SU-DHL-6 (cell line): Measurements from ENCODE around the gene ELL2.

Source experiments
- H2AFZ ChIP-seq: fragments of 200-600 bp; sonication (generic); 2 replicates; pipeline ENCODE4 v1.6.1; 2014; ENCODE audit warnings: low read depth, mild to moderate bottlenecking, moderate library complexity, mixed read lengths, antibody characterized with exemption, low read length; ENCODE audit not compliant: severe bottlenecking
- H3F3A ChIP-seq: fragments of 200-600 bp; shearing (Covaris generic); 2 replicates; pipeline ENCODE4 v1.6.0; 2016; ENCODE audit warnings: antibody characterized with exemption, mild to moderate bottlenecking; ENCODE audit not compliant: insufficient read depth
- H3K27ac ChIP-seq: fragments of 200-600 bp; sonication (generic); 2 replicates; pipeline ENCODE4 v1.5.1; 2016; ENCODE audit warnings: low read depth, mild to moderate bottlenecking, low read length, moderate library complexity, mixed read lengths
- H3K27me3 ChIP-seq: fragments of 200-600 bp; sonication (generic), shearing (Covaris generic); 2 replicates; pipeline ENCODE4 v1.6.0; 2014; ENCODE audit warnings: mild to moderate bottlenecking, low read length
- H3K36me3 ChIP-seq: fragments of 200-600 bp; sonication (generic); 2 replicates; pipeline ENCODE4 v1.6.1; 2014; ENCODE audit warnings: mild to moderate bottlenecking, low read length, mixed read lengths
- H3K4me2 ChIP-seq: fragments of 300-600, 200-600 bp; shearing (Covaris generic), sonication (generic); 2 replicates; pipeline ENCODE4 v1.6.0; 2014; ENCODE audit warnings: low read length, low read depth, mild to moderate bottlenecking; ENCODE audit not compliant: poor library complexity, severe bottlenecking
- H3K4me3 ChIP-seq: fragments of 200-600 bp; sonication (generic); 2 replicates; pipeline ENCODE4 v1.5.1; 2014; ENCODE audit warnings: antibody characterized with exemption, low read length, mild to moderate bottlenecking, mixed read lengths; ENCODE audit not compliant: insufficient read depth, poor library complexity, severe bottlenecking
- H3K79me2 ChIP-seq: fragments of 200-600 bp; sonication (generic); 2 replicates; pipeline ENCODE4 v1.6.1; 2014; ENCODE audit warnings: mild to moderate bottlenecking, low read length, moderate library complexity; ENCODE audit not compliant: insufficient read depth
- H3K9ac ChIP-seq: fragments of 200-600 bp; sonication (generic); 2 replicates; pipeline ENCODE4 v1.7.0; 2014; ENCODE audit warnings: mild to moderate bottlenecking, low read length
- H3K9me2 ChIP-seq: fragments of 200-600 bp; sonication (generic); replicated peaks from 2 replicates; pipeline ENCODE4 v1.6.1; 2014; ENCODE audit warnings: low read length; ENCODE audit not compliant: insufficient read depth
- H3K9me3 ChIP-seq: fragments of 200-600 bp; sonication (generic); 2 replicates; pipeline ENCODE4 v1.6.1; 2014; ENCODE audit warnings: low read length, mixed read lengths; ENCODE audit not compliant: insufficient read depth
- H4K20me1 ChIP-seq: fragments of 200-600 bp; sonication (generic); 2 replicates; pipeline ENCODE4 v1.6.1; 2014; ENCODE audit warnings: low read depth, mild to moderate bottlenecking, antibody characterized with exemption, low read length, moderate library complexity, mixed read lengths
- EZH2phosphoT487 ChIP-seq: fragments of 200-600 bp; sonication (generic), shearing (Covaris generic); conservative IDR thresholded peaks from 2 replicates; pipeline ENCODE4 v1.6.1; 2018; ENCODE audit warnings: mild to moderate bottlenecking, antibody characterized with exemption, low read length, moderate library complexity, mixed read lengths
- TF ChIP-seq, protein P1 (sequence below): fragments of 200-600 bp; sonication (generic); IDR thresholded peaks from one replicate; pipeline ENCODE4 v1.5.1; 2017; ENCODE audit warnings: antibody characterized with exemption, mild to moderate bottlenecking, low read length, moderate library complexity; ENCODE audit not compliant: insufficient read depth, poor library complexity, severe bottlenecking

The ELL2 gene

DNA sequence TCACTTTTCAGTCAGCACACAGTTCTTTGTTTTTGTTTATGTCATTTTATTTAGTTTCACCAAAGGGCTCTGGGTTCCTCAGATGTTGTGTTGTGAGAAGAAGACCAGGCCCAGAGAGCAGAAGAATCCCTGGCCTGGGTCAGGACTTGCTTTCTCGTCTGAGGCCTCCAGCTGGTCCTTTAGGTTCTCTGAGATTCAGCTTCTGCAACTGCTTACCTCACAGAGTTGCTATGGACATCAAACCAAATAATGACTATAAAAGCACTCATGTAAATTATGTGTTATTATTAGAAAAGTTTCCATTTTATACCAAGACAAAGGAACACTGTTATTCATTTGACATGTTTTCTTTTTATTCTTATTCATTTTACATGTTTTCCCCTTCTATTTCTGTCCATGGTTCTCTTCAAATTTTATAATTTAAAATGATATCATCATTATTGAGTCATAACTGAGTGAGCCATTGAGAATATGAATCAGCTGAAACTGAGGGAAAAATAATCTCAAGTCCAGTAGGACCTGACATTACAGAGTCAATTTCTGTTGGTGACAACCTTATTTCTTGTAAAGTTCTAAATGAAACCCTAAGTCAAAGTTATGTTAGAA, 95.1 kb downstream of the ELL2 start:
- no peaks in the 10 kb centered on the region for H3K27me3 ChIP-seq
- H4K20me1 ChIP-seq: no peaks in the 10 kb centered on the region
- H3F3A ChIP-seq: no peaks in the 10 kb centered on the region
- H3K36me3 ChIP-seq: no peaks in the 10 kb centered on the region
- H3K9me3 ChIP-seq: no peaks in the 10 kb centered on the region
- no peaks in the 10 kb centered on the region for H3K9me2 ChIP-seq
- H2AFZ ChIP-seq: no peak overlapping the region
- no peak overlapping the region for H3K4me2 ChIP-seq
- H3K79me2 ChIP-seq: no peaks in the 10 kb centered on the region
- H3K9ac ChIP-seq: no peak overlapping the region
- no peak overlapping the region for H3K27ac ChIP-seq
- no peak overlapping the region for H3K4me3 ChIP-seq
- TF ChIP-seq, protein P1, sequence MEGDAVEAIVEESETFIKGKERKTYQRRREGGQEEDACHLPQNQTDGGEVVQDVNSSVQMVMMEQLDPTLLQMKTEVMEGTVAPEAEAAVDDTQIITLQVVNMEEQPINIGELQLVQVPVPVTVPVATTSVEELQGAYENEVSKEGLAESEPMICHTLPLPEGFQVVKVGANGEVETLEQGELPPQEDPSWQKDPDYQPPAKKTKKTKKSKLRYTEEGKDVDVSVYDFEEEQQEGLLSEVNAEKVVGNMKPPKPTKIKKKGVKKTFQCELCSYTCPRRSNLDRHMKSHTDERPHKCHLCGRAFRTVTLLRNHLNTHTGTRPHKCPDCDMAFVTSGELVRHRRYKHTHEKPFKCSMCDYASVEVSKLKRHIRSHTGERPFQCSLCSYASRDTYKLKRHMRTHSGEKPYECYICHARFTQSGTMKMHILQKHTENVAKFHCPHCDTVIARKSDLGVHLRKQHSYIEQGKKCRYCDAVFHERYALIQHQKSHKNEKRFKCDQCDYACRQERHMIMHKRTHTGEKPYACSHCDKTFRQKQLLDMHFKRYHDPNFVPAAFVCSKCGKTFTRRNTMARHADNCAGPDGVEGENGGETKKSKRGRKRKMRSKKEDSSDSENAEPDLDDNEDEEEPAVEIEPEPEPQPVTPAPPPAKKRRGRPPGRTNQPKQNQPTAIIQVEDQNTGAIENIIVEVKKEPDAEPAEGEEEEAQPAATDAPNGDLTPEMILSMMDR: no peak
- no peak for TF ChIP-seq EZH2phosphoT487

DNA sequence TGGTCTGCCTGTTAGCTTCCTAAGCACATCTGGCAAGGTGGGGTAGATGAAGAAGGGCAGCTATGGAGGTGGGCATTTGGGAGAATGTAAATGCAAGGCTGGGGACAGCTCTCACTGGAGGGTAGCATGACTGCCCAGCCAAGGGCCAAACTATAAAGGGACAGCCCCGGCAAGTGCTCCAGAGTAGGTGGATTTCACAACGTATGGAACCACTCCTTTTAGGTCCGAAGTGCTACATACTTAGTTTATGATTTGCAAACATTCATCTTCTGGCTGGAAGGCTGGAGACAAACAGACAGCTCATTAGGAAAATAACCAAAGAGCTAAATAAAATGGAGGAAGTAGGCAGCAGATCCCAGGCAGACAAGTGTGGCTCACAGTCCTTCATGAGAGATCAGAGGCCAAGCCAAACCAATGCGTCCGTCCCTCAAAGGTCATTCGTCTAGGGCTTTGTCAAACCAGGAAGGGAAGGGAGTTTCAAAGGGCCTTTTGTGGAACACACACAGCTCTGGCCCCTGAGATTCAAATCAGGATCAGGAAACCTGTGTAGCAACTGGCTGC, 96.6 kb downstream of the ELL2 start:
- Histone ChIP-seq H3K27me3 (no peaks in the 10 kb centered on the region), H2AFZ (no peak overlapping the region), H3K4me3 (no peak overlapping the region), H3K36me3 (no peaks in the 10 kb centered on the region), H3K79me2 (no peaks in the 10 kb centered on the region), H3K4me2 (no peak overlapping the region), H4K20me1 (no peaks in the 10 kb centered on the region), H3K27ac (no peak overlapping the region), H3F3A (no peaks in the 10 kb centered on the region), H3K9me2 (no peaks in the 10 kb centered on the region), H3K9ac (no peak overlapping the region), H3K9me3 (no peaks in the 10 kb centered on the region)
- TF ChIP-seq, protein P1: no peak
- no peak for TF ChIP-seq EZH2phosphoT487

DNA sequence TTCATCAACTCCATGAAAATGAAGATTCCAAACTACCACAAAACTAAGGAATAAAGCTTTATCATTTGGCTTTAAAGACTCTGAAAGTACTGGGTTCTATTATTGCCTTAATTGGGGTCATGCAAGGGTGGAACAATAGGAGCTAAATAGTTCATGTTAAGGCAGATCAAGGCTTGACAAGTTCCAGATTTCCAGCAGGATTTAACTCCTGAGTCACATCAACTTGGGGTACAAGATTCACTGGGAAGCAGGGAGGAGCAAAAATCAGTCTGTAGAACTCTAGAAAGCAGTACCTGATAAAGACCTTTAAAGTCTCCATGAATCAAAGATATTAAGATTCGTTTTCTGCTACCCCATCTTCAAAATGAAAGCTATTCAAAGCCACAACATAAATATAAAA, 97.2 kb downstream of the ELL2 start:
- H4K20me1 ChIP-seq: no peaks in the 10 kb centered on the region
- no peak overlapping the region for H2AFZ ChIP-seq
- no peaks in the 10 kb centered on the region for H3K9me3 ChIP-seq
- no peaks in the 10 kb centered on the region for H3K79me2 ChIP-seq
- H3K4me2 ChIP-seq: no peak overlapping the region
- no peaks in the 10 kb centered on the region for H3K36me3 ChIP-seq
- no peak overlapping the region for H3K4me3 ChIP-seq
- no peak overlapping the region for H3K27ac ChIP-seq
- TF ChIP-seq EZH2phosphoT487: no peak
- TF ChIP-seq, protein P1: no peak
- no peaks in the 10 kb centered on the region for H3K9me2 ChIP-seq
- H3K9ac ChIP-seq: no peak overlapping the region
- no peaks in the 10 kb centered on the region for H3F3A ChIP-seq
- no peaks in the 10 kb centered on the region for H3K27me3 ChIP-seq
